ENCODE data around the gene TSPAN11. TPM values are rescaled to one million over a fixed set of nuclear protein-coding genes. Genes with fewer than 3 reads are reported as not detected.

The TSPAN11 gene
- total and polyA plus RNA-seq, 4 donors: 0.13 to 1.2 (median 0.44) TPM

DNA sequence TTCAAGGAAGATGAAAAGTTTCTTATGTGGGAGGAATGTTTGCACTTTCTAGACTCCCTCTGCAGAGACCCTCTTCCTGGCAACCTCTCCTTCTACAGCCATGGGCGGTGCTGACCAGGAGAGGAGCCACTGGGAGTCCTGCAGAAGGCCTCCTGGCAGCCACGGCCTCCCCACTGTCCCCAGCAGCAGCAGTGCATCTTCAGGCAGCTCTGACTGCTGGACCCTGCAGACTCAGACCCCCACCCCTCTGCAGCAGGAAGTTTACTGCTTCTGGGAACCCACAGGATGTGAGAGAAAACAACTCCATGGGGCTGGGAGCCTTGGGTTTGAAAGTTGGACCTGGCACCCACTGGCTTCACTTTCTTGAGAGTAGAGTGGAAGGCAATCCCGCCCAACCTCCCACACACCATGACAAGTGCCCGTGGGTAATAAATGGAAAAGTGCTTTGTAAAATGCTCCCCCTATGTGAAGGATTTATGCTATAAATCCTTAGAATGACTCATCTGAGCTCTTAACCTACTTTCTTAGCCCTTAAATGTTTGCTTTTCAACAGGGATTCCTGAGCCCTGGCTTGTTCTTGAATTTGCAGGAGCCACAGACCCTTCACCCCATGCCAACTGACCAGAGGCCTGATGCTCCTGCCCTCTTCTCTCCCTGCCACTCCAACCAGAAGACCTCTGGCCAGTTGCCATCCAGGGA is 109.6 kb downstream of the TSPAN11 start:
- TF ChIP-seq HNF4A (conservative IDR thresholded peaks at IDR 0.05) (no peak), RAD21 (IDR thresholded peaks at IDR 0.05) (no peak), SP1 (IDR thresholded peaks at IDR 0.05) (no peak), FOXA1 (IDR thresholded peaks at IDR 0.05) (no peak), FOXA2 (IDR thresholded peaks at IDR 0.05) (no peak)
- TF ChIP-seq, protein P1, sequence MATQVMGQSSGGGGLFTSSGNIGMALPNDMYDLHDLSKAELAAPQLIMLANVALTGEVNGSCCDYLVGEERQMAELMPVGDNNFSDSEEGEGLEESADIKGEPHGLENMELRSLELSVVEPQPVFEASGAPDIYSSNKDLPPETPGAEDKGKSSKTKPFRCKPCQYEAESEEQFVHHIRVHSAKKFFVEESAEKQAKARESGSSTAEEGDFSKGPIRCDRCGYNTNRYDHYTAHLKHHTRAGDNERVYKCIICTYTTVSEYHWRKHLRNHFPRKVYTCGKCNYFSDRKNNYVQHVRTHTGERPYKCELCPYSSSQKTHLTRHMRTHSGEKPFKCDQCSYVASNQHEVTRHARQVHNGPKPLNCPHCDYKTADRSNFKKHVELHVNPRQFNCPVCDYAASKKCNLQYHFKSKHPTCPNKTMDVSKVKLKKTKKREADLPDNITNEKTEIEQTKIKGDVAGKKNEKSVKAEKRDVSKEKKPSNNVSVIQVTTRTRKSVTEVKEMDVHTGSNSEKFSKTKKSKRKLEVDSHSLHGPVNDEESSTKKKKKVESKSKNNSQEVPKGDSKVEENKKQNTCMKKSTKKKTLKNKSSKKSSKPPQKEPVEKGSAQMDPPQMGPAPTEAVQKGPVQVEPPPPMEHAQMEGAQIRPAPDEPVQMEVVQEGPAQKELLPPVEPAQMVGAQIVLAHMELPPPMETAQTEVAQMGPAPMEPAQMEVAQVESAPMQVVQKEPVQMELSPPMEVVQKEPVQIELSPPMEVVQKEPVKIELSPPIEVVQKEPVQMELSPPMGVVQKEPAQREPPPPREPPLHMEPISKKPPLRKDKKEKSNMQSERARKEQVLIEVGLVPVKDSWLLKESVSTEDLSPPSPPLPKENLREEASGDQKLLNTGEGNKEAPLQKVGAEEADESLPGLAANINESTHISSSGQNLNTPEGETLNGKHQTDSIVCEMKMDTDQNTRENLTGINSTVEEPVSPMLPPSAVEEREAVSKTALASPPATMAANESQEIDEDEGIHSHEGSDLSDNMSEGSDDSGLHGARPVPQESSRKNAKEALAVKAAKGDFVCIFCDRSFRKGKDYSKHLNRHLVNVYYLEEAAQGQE (IDR thresholded peaks at IDR 0.05): no peak
- TF ChIP-seq, protein P2, sequence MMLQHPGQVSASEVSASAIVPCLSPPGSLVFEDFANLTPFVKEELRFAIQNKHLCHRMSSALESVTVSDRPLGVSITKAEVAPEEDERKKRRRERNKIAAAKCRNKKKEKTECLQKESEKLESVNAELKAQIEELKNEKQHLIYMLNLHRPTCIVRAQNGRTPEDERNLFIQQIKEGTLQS (IDR thresholded peaks at IDR 0.05): no peak
- no peaks in the 10 kb centered on the region for H3K36me3 ChIP-seq (ENCODE audit: control insufficient read depth in 4 of 4, insufficient read depth in 3 of 4, low read depth in 1 of 4, low read length in 3 of 4)
- no peak for DNase-seq (ENCODE audit: low spot score)

GRCh38 chr12:31037028-31037427 is 110.5 kb downstream of the TSPAN11 start:
- H3K4me3 ChIP-seq (ENCODE audit: low read depth in 1 of 3, low read length in 3 of 3): no peak overlapping the region
- no peak for DNase-seq (ENCODE audit: low spot score)
- TF ChIP-seq, protein P2 (IDR thresholded peaks at IDR 0.05): no peak
- TF ChIP-seq FOXA1 (IDR thresholded peaks at IDR 0.05) (no peak), JUND (IDR thresholded peaks at IDR 0.05) (no peak), CTCF (IDR thresholded peaks at IDR 0.05; ENCODE audit: low read depth, low read length, missing input control) (no peak)
- no peaks in the 10 kb centered on the region for H3K9me3 ChIP-seq (ENCODE audit: control insufficient read depth in 4 of 4, low read length in 3 of 4)
- no peaks in the 10 kb centered on the region for H3K36me3 ChIP-seq (ENCODE audit: control insufficient read depth in 4 of 4, insufficient read depth in 3 of 4, low read depth in 1 of 4, low read length in 3 of 4)
- no peak overlapping the region for H3K27ac ChIP-seq (ENCODE audit: low read depth in 1 of 2, low read length in 2 of 2)
- no peaks in the 10 kb centered on the region for H3K27me3 ChIP-seq (ENCODE audit: control insufficient read depth in 4 of 4, insufficient read depth in 4 of 4, low read length in 3 of 4)
- no peak overlapping the region for H3K9ac ChIP-seq (ENCODE audit: low read depth in 1 of 2, low read length in 2 of 2)
- H3K4me1 ChIP-seq (ENCODE audit: control insufficient read depth in 4 of 4, insufficient read depth in 4 of 4, low read length in 3 of 4): no peaks in the 10 kb centered on the region
- 98% methylated on average over 1 of the region's 1 CpG for WGBS

More for the DNA sequence above, 109.6 kb downstream of the TSPAN11 start:
- H3K27ac ChIP-seq (ENCODE audit: low read depth in 1 of 2, low read length in 2 of 2): no peak overlapping the region
- no peaks in the 10 kb centered on the region for H3K27me3 ChIP-seq (ENCODE audit: control insufficient read depth in 4 of 4, insufficient read depth in 4 of 4, low read length in 3 of 4)
- no peaks in the 10 kb centered on the region for H3K9me3 ChIP-seq (ENCODE audit: control insufficient read depth in 4 of 4, low read length in 3 of 4)
- WGBS: 93% methylated on average over 4 of the region's 4 CpGs
- H3K4me3 ChIP-seq (ENCODE audit: low read depth in 1 of 3, low read length in 3 of 3): no peak overlapping the region
- H3K4me1 ChIP-seq (ENCODE audit: control insufficient read depth in 4 of 4, insufficient read depth in 4 of 4, low read length in 3 of 4): no peaks in the 10 kb centered on the region
- H3K9ac ChIP-seq (ENCODE audit: low read depth in 1 of 2, low read length in 2 of 2): no peak overlapping the region

DNA sequence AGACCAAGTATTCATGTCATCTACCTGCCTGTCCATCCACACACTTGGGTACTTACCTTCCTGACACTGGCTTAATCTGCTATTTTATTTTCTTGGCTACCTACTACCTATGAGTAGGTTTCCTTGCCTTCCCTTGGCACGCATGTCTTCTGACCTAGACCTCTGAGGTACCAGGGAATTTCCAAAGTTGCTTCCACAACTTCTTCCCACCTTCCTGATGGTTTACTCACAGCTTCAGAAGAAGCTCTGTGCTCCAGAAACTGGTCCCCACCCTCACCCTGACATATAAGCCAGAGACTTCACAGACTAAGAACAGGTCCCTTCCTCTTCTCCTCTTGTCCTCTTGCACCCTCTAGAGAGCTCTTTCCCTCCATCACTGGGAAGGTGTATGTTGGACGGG is 111.4 kb downstream of the TSPAN11 start:
- no peaks in the 10 kb centered on the region for H3K36me3 ChIP-seq (ENCODE audit: control insufficient read depth in 4 of 4, insufficient read depth in 3 of 4, low read depth in 1 of 4, low read length in 3 of 4)
- no peaks in the 10 kb centered on the region for H3K27me3 ChIP-seq (ENCODE audit: control insufficient read depth in 4 of 4, insufficient read depth in 4 of 4, low read length in 3 of 4)
- H3K4me1 ChIP-seq (ENCODE audit: control insufficient read depth in 4 of 4, insufficient read depth in 4 of 4, low read length in 3 of 4): no peaks in the 10 kb centered on the region
- no peak for DNase-seq (ENCODE audit: low spot score)
- TF ChIP-seq FOXA2 (IDR thresholded peaks at IDR 0.05) (no peak), SP1 (IDR thresholded peaks at IDR 0.05) (no peak), RXRA (IDR thresholded peaks at IDR 0.05) (no peak), JUND (IDR thresholded peaks at IDR 0.05) (no peak), EGR1 (IDR thresholded peaks at IDR 0.05; ENCODE audit: low read depth in 2 of 2) (no peak), FOXA1 (IDR thresholded peaks at IDR 0.05) (no peak), RAD21 (IDR thresholded peaks at IDR 0.05) (no peak), NR2F2 (IDR thresholded peaks at IDR 0.05) (no peak), GABPA (IDR thresholded peaks at IDR 0.05 in 1 of 2, conservative IDR thresholded peaks at IDR 0.05 in 1 of 2) (no peak), HNF4A (conservative IDR thresholded peaks at IDR 0.05) (no peak)
- TF ChIP-seq, protein P2 (IDR thresholded peaks at IDR 0.05): no peak
- no peak overlapping the region for H3K9ac ChIP-seq (ENCODE audit: low read depth in 1 of 2, low read length in 2 of 2)
- 93% methylated on average over 2 of the region's 2 CpGs for WGBS
- H3K27ac ChIP-seq (ENCODE audit: low read depth in 1 of 2, low read length in 2 of 2): no peak overlapping the region
- H3K9me3 ChIP-seq (ENCODE audit: control insufficient read depth in 4 of 4, low read length in 3 of 4): no peaks in the 10 kb centered on the region
- no peak overlapping the region for H3K4me3 ChIP-seq (ENCODE audit: low read depth in 1 of 3, low read length in 3 of 3)
